Hepatocyte (in vitro differentiated cells): ENCODE data around the gene OR52K1.

Experiments used
- EZH2 ChIP-seq: fragments of 200-600 bp; sonication (generic); IDR thresholded peaks from 2 replicates; pipeline ENCODE4 v1.6.1; 2016; ENCODE audit warnings: antibody characterized with exemption, mild to moderate bottlenecking, borderline replicate concordance
- TF ChIP-seq, protein P1 (sequence below): fragments of 200-600 bp; sonication (generic); IDR thresholded peaks from 2 replicates; pipeline ENCODE4 v1.5.1; 2016; ENCODE audit warnings: antibody characterized with exemption, mild to moderate bottlenecking; ENCODE audit not compliant: poor library complexity

DNA sequence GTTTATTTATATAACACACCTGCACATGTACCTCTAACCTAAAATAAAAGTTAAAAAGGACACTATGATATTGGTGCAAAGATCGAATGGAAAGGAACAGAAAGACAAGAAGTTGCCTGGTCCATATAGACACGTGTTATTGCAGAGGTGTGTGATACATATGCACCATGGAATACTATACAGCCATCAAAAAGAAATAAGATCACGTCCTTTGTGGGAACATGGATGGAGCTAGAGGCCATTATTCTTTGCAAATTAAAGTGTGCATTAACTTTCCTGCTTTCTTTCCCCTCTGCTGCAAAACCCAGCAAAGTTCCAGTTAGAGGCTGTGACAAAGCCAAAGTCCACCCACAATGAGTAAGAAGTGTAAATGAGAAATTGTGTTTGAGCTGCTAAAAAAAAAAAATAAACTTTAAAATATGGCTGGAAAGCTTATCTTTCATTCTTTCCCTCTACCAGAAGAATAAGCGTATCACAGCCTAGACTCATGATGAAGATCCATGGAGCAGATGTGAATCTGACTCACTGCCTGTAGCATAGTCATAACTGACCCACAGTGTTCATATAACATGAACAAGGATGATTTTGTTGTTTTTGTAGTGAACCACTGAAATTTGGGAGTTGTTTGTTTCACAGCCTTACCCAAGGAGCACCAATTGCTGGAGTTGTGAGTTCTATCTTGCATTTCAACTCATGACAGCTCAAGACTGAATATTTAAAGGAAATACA, 9.6 kb downstream of the OR52K1 start:
- TF ChIP-seq, protein P1, sequence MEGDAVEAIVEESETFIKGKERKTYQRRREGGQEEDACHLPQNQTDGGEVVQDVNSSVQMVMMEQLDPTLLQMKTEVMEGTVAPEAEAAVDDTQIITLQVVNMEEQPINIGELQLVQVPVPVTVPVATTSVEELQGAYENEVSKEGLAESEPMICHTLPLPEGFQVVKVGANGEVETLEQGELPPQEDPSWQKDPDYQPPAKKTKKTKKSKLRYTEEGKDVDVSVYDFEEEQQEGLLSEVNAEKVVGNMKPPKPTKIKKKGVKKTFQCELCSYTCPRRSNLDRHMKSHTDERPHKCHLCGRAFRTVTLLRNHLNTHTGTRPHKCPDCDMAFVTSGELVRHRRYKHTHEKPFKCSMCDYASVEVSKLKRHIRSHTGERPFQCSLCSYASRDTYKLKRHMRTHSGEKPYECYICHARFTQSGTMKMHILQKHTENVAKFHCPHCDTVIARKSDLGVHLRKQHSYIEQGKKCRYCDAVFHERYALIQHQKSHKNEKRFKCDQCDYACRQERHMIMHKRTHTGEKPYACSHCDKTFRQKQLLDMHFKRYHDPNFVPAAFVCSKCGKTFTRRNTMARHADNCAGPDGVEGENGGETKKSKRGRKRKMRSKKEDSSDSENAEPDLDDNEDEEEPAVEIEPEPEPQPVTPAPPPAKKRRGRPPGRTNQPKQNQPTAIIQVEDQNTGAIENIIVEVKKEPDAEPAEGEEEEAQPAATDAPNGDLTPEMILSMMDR: no peak
- TF ChIP-seq EZH2: no peak
